ENCODE data around the gene DZANK1.
"Not testable (repeated sequence)": the region's sequence is repeated elsewhere in the genome, so short reads cannot be mapped to it uniquely, and the experiment has no call there.

Gene DZANK1

GRCh38 chr20:18364768-18365167 lies 102.1 kb downstream of the DZANK1 start:
- DNase-seq = no peak

DNA sequence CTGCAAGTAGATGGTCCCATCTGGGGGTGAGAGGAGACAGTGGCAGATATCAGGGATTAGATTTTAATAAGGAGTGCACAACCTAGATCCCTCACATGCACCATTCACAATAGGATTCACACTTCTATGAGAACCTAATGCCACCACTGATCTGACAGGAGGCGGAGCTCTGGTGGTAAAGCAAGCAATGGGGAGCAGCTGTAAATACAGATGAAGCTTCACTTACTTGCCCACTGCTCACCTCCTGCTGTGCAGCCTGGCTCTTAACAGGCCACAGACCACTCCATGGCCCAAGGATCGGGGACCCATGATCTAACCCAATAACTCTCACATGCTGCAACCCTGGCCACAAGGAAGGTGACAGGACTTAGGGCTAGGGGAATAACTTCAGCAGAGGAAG lies 103.1 kb downstream of the DZANK1 start:
- no peak for DNase-seq

- DNase-seq = no peak
Measured at GRCh38 chr20:18362916-18363315, 103.9 kb downstream of the DZANK1 start.

- no peak for DNase-seq
Measured at GRCh38 chr20:18361678-18362077, 105.2 kb downstream of the DZANK1 start.

DNA sequence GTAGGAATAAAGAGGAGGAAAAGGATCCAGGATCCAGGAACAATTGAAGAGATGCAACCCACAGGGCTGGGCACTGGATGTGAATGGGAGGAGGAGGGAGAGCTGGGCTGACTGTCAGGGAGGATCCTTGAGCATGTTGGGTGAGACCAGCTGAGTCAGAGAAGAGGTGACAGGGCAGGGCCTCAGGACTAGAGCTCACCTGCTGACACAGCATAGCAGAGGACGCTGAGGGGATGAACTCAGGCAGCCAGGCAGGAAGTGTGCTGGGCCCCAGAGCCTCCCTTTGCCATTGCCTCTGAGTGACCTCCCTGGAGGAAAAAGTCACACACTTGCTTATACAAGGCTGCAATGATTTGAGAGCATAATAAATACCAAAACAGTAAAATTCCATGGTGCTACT lies 106.2 kb downstream of the DZANK1 start:
- DNase-seq = no peak

GRCh38 chr20:18359854-18360253 lies 107.0 kb downstream of the DZANK1 start:
- no peak for DNase-seq

DNA sequence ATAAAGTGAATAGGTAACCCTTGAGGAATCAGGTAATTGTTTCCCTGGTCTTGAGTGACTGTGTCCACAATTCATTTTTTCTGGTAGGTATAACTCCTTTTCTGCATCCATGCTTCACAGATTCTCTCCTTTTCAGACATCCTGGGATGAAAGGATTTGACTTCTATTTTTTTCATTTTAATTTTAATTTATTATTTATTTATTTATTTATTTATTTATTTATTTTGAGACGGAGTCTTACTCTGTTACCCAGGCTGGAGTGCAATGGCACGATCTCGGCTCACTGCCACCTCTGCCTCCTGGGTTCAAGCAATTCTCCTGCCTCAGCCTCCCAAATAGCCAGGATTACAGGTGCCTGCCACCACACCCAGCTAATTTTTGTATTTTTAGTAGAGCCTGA lies 117.1 kb downstream of the DZANK1 start:
- DNase-seq = not testable (repeated sequence)

Measured in Kasumi-1 (cell line).